ENCODE measurements around the gene CLEC4F. TPM values are rescaled to one million over a fixed set of nuclear protein-coding genes. Genes with fewer than 3 reads are reported as not detected.

The CLEC4F gene
- total and polyA plus RNA-seq, 5 donors: 0.12 to 0.40 (median 0.27) TPM; not detected in 1

DNA sequence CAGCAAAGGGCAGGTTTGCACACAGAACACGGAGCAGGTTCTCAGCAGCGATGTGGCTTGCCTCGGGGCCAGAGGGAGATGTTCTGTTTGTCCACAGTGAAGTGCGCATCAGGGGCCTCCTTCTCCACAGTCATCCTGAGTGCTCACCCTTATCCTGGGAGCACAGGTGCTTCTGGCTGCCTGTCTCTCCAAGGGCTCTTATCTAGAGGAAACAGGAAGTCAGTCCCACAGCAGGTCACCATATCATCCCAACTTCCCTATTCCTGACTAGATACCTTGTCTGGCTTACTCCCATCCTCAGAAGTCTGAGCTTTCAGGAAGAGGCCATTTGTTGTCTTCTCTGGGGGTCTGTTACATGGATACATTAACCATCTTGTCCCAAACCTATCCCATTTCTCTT is 15.2 kb upstream of the CLEC4F start, which contains the start of gene CD207:
Gene CD207, minus strand, starts transcription at position 174 of the 400 bp plus-strand sequence. Its CDS starts 40 bp downstream, at position 134.
- WGBS: 92% methylated on average over 4 of the region's 4 CpGs
- intact Hi-C loops (cut with DNase I): no loop called here
- no peak within 1 kb of the TSS for H3K27ac ChIP-seq (ENCODE audit: low read length)

DNA sequence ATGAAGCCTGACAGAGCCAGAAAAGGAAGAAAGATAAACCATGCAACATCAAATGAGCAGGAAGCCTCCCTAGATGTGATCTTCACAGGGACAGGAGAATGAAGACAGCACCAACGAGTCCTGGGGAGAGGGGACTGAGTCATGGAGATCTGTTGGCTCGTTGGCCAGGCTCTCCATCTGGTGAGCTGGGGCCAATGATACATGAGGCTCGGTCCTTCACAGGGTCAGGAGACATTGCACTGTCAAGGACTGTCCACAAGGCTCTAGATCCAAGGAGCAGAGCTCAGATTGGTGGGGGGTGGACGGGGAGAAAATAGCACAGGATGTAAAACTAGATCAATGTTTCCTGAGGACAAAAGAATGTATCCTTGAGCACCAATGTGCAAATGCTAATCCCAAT is 14.5 kb upstream of the CLEC4F start:
- Histone ChIP-seq H3K9me3 (ENCODE audit: control insufficient read depth, low read length) (no peaks in the 10 kb centered on the region), H3K27ac (ENCODE audit: low read length) (no peak overlapping the region), H3K4me1 (ENCODE audit: control insufficient read depth, insufficient read depth, low read length) (peaks cover 3% of the 10 kb centered on the region), H3K4me3 (ENCODE audit: low read length) (no peak overlapping the region), H3K27me3 (ENCODE audit: control insufficient read depth, insufficient read depth) (no peaks in the 10 kb centered on the region)
- 62% methylated on average over 4 of the region's 4 CpGs for WGBS
- ATAC-seq (no peak), DNase-seq (no peak)
- intact Hi-C loops (cut with DNase I): no loop called here

More for the DNA sequence above, 15.2 kb upstream of the CLEC4F start, which contains the start of gene CD207:
- Histone ChIP-seq H3K4me1 (ENCODE audit: control insufficient read depth, insufficient read depth, low read length) (no peaks in the 10 kb centered on the region), H3K9me3 (ENCODE audit: control insufficient read depth, low read length) (no peaks in the 10 kb centered on the region), H3K27me3 (ENCODE audit: control insufficient read depth, insufficient read depth) (no peaks in the 10 kb centered on the region), H3K4me3 (ENCODE audit: low read length) (no peak within 1 kb of the TSS)
- DNase-seq: no peak
- ATAC-seq: no peak

DNA sequence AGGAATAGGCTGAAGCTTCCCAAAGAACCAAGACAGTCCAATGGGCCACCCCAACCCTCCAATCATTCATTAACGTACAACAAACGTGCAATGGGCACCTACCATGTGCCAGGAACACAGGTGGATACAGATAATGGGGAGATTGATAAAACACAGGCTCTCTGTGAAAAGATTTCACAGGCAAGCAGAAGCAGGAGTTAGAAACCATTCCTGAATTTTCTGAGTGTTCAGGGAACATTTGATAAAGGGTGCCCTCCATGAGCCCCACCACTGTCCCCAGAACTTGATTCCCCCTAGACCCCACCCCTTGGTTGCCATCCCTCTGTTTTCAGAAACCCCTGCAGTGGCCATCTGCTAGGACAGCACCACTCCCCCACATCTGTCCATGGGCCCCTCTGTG is 13.7 kb upstream of the CLEC4F start:
- no peak overlapping the region for H3K4me3 ChIP-seq (ENCODE audit: low read length)
- no peak for ATAC-seq
- no peak for DNase-seq
- intact Hi-C loops (cut with DNase I): no loop called here
- WGBS: 87% methylated on average over 2 of the region's 2 CpGs
- H3K27ac ChIP-seq (ENCODE audit: low read length): no peak overlapping the region
- peaks cover 3% of the 10 kb centered on the region for H3K4me1 ChIP-seq (ENCODE audit: control insufficient read depth, insufficient read depth, low read length)
- no peaks in the 10 kb centered on the region for H3K9me3 ChIP-seq (ENCODE audit: control insufficient read depth, low read length)
- H3K27me3 ChIP-seq (ENCODE audit: control insufficient read depth, insufficient read depth): no peaks in the 10 kb centered on the region

DNA sequence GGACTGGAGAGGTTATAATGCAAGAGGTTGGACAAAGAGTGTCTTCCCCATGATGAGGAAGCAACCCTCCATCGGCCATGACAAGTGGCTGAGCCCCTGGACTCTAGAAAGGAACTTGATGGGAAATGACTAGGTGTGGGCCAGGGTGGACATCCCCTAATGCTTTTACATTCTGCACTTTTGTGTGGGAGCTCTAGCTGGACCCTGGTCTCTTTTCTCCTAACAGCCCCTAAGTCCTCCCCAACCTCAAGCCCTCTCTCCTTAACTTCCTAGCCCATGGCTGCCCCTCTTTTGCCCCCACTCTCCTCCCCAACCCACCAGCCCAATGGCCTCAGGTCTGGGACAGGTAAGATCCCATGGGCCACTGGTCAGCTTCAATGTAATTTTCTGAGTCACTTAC is 12.8 kb upstream of the CLEC4F start:
- no peak overlapping the region for H3K4me3 ChIP-seq (ENCODE audit: low read length)
- no peaks in the 10 kb centered on the region for H3K27me3 ChIP-seq (ENCODE audit: control insufficient read depth, insufficient read depth)
- 71% methylated on average over 1 of the region's 1 CpG for WGBS
- ATAC-seq (no peak), DNase-seq (no peak)
- H3K4me1 ChIP-seq (ENCODE audit: control insufficient read depth, insufficient read depth, low read length): peaks cover 3% of the 10 kb centered on the region
- no peaks in the 10 kb centered on the region for H3K9me3 ChIP-seq (ENCODE audit: control insufficient read depth, low read length)
- intact Hi-C loops (cut with DNase I): no loop called here
- H3K27ac ChIP-seq (ENCODE audit: low read length): no peak overlapping the region

GRCh38 chr2:70832386-70832785 is 12.0 kb upstream of the CLEC4F start:
- WGBS: 97% methylated on average over 2 of the region's 2 CpGs

DNA sequence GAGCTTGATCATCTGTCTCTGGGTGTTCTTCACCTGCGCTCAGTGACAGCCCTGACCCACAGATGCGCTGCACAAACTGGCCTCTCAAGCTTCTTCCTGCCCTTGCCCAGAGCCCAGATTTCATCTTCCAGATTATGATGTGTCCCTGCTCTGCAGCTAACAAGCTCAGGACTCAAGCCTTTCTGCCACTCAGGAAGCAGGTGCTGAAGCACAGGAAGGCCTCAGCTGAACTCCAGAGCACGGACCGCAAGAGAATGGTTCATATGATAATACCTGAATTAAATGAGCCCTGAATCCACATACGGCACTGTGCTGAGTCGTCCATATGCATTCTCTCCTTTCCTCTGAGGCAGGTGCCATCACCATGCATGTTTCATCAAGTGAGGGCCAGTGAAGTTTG is 11.5 kb upstream of the CLEC4F start:
- ATAC-seq: no peak
- H3K27ac ChIP-seq (ENCODE audit: low read length): no peak overlapping the region
- no peak overlapping the region for H3K4me3 ChIP-seq (ENCODE audit: low read length)
- no peak for DNase-seq
- no peaks in the 10 kb centered on the region for H3K27me3 ChIP-seq (ENCODE audit: control insufficient read depth, insufficient read depth)
- intact Hi-C loops (cut with DNase I): no loop called here
- H3K4me1 ChIP-seq (ENCODE audit: control insufficient read depth, insufficient read depth, low read length): peaks cover 3% of the 10 kb centered on the region
- no peaks in the 10 kb centered on the region for H3K9me3 ChIP-seq (ENCODE audit: control insufficient read depth, low read length)
- 63% methylated on average over 6 of the region's 6 CpGs for WGBS

More at GRCh38 chr2:70832386-70832785, 12.0 kb upstream of the CLEC4F start:
- no peak overlapping the region for H3K27ac ChIP-seq (ENCODE audit: low read length)
- DNase-seq (no peak), ATAC-seq (no peak)
- H3K4me1 ChIP-seq (ENCODE audit: control insufficient read depth, insufficient read depth, low read length): peaks cover 3% of the 10 kb centered on the region
- no peak overlapping the region for H3K4me3 ChIP-seq (ENCODE audit: low read length)
- no peaks in the 10 kb centered on the region for H3K9me3 ChIP-seq (ENCODE audit: control insufficient read depth, low read length)
- H3K27me3 ChIP-seq (ENCODE audit: control insufficient read depth, insufficient read depth): no peaks in the 10 kb centered on the region
- intact Hi-C loops (cut with DNase I): no loop called here

- 35% methylated on average over 5 of the region's 5 CpGs for WGBS
- DNase-seq (peak; percentile 31 to 83 (median 64)), ATAC-seq (peak; percentile 60 to 67)
- Histone ChIP-seq H3K27ac (ENCODE audit: low read length) (no peak overlapping the region), H3K4me1 (ENCODE audit: control insufficient read depth, insufficient read depth, low read length) (peaks cover 3% of the 10 kb centered on the region), H3K4me3 (ENCODE audit: low read length) (no peak overlapping the region), H3K9me3 (ENCODE audit: control insufficient read depth, low read length) (no peaks in the 10 kb centered on the region), H3K27me3 (ENCODE audit: control insufficient read depth, insufficient read depth) (no peaks in the 10 kb centered on the region)
- intact Hi-C loops (cut with DNase I): no loop called here
Observed at GRCh38 chr2:70830366-70830765, 10.0 kb upstream of the CLEC4F start.

DNA sequence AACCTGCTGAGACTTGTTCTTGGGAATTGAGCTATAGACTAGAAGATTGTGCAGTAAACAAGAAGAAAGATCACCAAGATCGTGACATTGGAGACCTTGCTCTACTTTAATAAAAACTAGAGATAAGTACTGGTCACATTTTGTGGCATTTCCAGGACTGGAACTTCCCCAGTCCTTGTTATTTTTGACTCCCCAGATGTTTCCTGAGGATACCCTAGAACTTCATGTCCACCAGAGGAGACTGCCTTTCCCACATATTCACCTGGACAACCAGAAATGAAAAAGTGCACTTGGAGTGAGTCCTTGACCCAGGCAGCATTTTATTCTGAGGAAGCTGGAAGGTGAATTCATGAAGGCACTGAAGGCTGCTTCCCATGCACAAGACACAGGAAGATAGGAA is 9.5 kb upstream of the CLEC4F start:
- H3K27ac ChIP-seq (ENCODE audit: low read length): no peak overlapping the region
- WGBS: 60% methylated on average over 1 of the region's 1 CpG
- DNase-seq: no peak
- H3K4me3 ChIP-seq (ENCODE audit: low read length): no peak overlapping the region
- intact Hi-C loops (cut with DNase I): no loop called here
- no peaks in the 10 kb centered on the region for H3K9me3 ChIP-seq (ENCODE audit: control insufficient read depth, low read length)
- no peak for ATAC-seq
- no peaks in the 10 kb centered on the region for H3K27me3 ChIP-seq (ENCODE audit: control insufficient read depth, insufficient read depth)
- H3K4me1 ChIP-seq (ENCODE audit: control insufficient read depth, insufficient read depth, low read length): peaks cover 3% of the 10 kb centered on the region

- Histone ChIP-seq H3K4me3 (ENCODE audit: low read length) (no peak overlapping the region), H3K4me1 (ENCODE audit: control insufficient read depth, insufficient read depth, low read length) (peaks cover 3% of the 10 kb centered on the region), H3K27me3 (ENCODE audit: control insufficient read depth, insufficient read depth) (no peaks in the 10 kb centered on the region), H3K27ac (ENCODE audit: low read length) (no peak overlapping the region), H3K9me3 (ENCODE audit: control insufficient read depth, low read length) (no peaks in the 10 kb centered on the region)
- DNase-seq: peak in 2 of 3 donors; percentile 33 to 71
- WGBS: 55% methylated on average over 6 of the region's 6 CpGs
- intact Hi-C loops (cut with DNase I): no loop called here
- peak; percentile 53 to 91 for ATAC-seq
Observed at GRCh38 chr2:70828914-70829824, 8.8 kb upstream of the CLEC4F start.

DNA sequence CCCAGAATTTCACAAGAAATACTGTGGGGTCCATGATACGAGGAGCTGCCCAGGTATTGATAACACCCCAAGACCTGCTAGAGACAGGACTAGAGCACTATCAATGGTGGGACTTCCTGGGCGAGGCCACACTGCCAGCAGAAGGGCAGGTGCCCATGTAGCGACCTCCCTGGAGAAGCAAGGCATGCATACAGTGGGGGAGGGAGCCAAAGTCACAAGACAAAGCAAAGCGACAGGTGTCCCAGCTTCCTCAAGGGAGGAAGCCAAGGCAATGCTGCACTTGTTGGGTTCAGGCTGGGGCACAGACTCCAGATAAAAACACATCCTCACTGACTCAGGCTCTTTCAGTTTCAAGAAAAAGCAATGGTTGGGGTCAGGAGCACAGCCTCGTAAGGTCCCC is 7.7 kb upstream of the CLEC4F start:
- Histone ChIP-seq H3K27me3 (ENCODE audit: control insufficient read depth, insufficient read depth) (no peaks in the 10 kb centered on the region), H3K9me3 (ENCODE audit: control insufficient read depth, low read length) (no peaks in the 10 kb centered on the region), H3K4me1 (ENCODE audit: control insufficient read depth, insufficient read depth, low read length) (peaks cover 3% of the 10 kb centered on the region), H3K27ac (ENCODE audit: low read length) (no peak overlapping the region), H3K4me3 (ENCODE audit: low read length) (no peak overlapping the region)
- WGBS: 84% methylated on average over 5 of the region's 5 CpGs
- intact Hi-C loops (cut with DNase I): no loop called here
- DNase-seq (no peak), ATAC-seq (no peak)

DNA sequence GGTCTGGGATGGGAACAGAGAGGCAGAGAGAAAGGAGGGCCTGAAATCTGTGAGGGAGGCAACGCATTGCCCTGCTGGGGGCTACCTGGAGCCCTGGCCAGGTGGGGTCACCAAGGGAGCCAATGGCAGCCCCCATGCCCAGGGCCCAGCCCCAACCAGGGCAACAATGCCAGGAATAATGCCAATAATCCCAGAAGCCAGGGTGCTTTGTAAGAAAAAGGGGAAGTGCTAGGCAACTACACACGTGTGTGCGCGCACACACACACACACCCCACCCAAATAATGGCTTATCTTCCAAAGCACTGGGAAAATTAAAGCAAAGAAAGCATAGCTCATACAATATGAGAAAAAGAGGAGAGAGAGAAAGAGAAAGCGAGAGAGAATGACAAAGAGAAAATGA is 7.0 kb upstream of the CLEC4F start:
- ATAC-seq (no peak), DNase-seq (no peak)
- H3K27me3 ChIP-seq (ENCODE audit: control insufficient read depth, insufficient read depth): no peaks in the 10 kb centered on the region
- intact Hi-C loops (cut with DNase I): no loop called here
- H3K4me1 ChIP-seq (ENCODE audit: control insufficient read depth, insufficient read depth, low read length): peaks cover 3% of the 10 kb centered on the region
- H3K27ac ChIP-seq (ENCODE audit: low read length): no peak overlapping the region
- WGBS: 76% methylated on average over 5 of the region's 5 CpGs
- H3K9me3 ChIP-seq (ENCODE audit: control insufficient read depth, low read length): no peaks in the 10 kb centered on the region
- H3K4me3 ChIP-seq (ENCODE audit: low read length): no peak overlapping the region
